Left ventricle myocardium inferior (tissue), 1 donor: ENCODE measurements around the gene PDZD2. TPM values are rescaled to one million over a fixed set of nuclear protein-coding genes. Genes with fewer than 3 reads are reported as not detected.
"Not testable (repeated sequence)": the region's sequence is repeated elsewhere in the genome, so short reads cannot be mapped to it uniquely, and the experiment has no call there.

Experiments
- DNase-seq: peaks from one replicate; pipeline ENCODE4 v3.0.0-alpha.2; 2020
- H3K27ac ChIP-seq: fragments of 200-600 bp; replicated peaks from 2 replicates; pipeline ENCODE4 v1.8.0; 2021
- H3K27me3 ChIP-seq: fragments of 200-600 bp; 2 replicates; pipeline ENCODE4 v1.8.0; 2021; ENCODE audit warnings: low read depth
- H3K36me3 ChIP-seq: fragments of 200-600 bp; 2 replicates; pipeline ENCODE4 v1.8.0; 2021
- H3K4me1 ChIP-seq: fragments of 200-600 bp; 2 replicates; pipeline ENCODE4 v1.8.0; 2021
- H3K4me3 ChIP-seq: fragments of 200-600 bp; 2 replicates; pipeline ENCODE4 v1.8.0; 2021; ENCODE audit warnings: mild to moderate bottlenecking, moderate library complexity
- H3K9me3 ChIP-seq: fragments of 200-600 bp; replicated peaks from 2 replicates; pipeline ENCODE4 v1.8.0; 2021
- CTCF ChIP-seq: fragments of 200-600 bp; IDR thresholded peaks from 2 replicates; pipeline ENCODE4 v1.8.0; 2021; ENCODE audit warnings: antibody characterized with exemption, mild to moderate bottlenecking, borderline replicate concordance
- intact Hi-C: fragments of 100-400 bp; cut with micrococcal nuclease; formaldehyde crosslinking; loops from one replicate; pipeline ENCODE4 v1.11.0; 2022
- total RNA-seq: library from RNA; stranded (reverse); fragmentation: NEBNext Ultra II Directional; extraction: Animal tissue kit (Norgen Biotek cat#: 25700); gene quantifications from one replicate; pipeline ENCODE4 v1.2.1, GENCODE V29; 2021
- donor health status: DM: no; HTN: yes; CAD: no; lungs with severe emphysema.

PDZD2 gene
- total RNA-seq, 1 donor from 2014 or later = 120 TPM

- intact Hi-C loops = no loop called here
- Histone ChIP-seq H3K27ac (no peak overlapping the region), H3K4me1 (peaks cover 12% of the 10 kb centered on the region), H3K36me3 (peaks cover 93% of the 10 kb centered on the region), H3K27me3 (no peaks in the 10 kb centered on the region), H3K4me3 (no peak overlapping the region), H3K9me3 (no peaks in the 10 kb centered on the region)
- no peak for TF ChIP-seq CTCF
- DNase-seq = no peak
Observed at GRCh38 chr5:32108167-32108566, 469.2 kb downstream of the PDZD2 start.

GRCh38 chr5:32109236-32109635, 470.3 kb downstream of the PDZD2 start:
- Histone ChIP-seq H3K9me3 (no peaks in the 10 kb centered on the region), H3K4me1 (peaks cover 14% of the 10 kb centered on the region), H3K27me3 (no peaks in the 10 kb centered on the region), H3K36me3 (peaks cover 90% of the 10 kb centered on the region), H3K27ac (no peak overlapping the region), H3K4me3 (no peak overlapping the region)
- intact Hi-C loops = no loop called here
- TF ChIP-seq CTCF = no peak
- DNase-seq = no peak

- peaks cover 81% of the 10 kb centered on the region for H3K36me3 ChIP-seq
- no peak for TF ChIP-seq CTCF
- H3K27ac ChIP-seq = no peak overlapping the region
- no peak overlapping the region for H3K4me3 ChIP-seq
- no peaks in the 10 kb centered on the region for H3K27me3 ChIP-seq
- peaks cover 16% of the 10 kb centered on the region for H3K4me1 ChIP-seq
- no peak for DNase-seq
- intact Hi-C loops = no loop called here
- H3K9me3 ChIP-seq = no peaks in the 10 kb centered on the region
Observed at GRCh38 chr5:32110111-32110696, 471.3 kb downstream of the PDZD2 start.

GRCh38 chr5:32115985-32116384, 477.1 kb downstream of the PDZD2 start:
- no peak overlapping the region for H3K27ac ChIP-seq
- no peak overlapping the region for H3K4me3 ChIP-seq
- peaks cover 56% of the 10 kb centered on the region for H3K36me3 ChIP-seq
- intact Hi-C loops = no loop called here
- no peak for TF ChIP-seq CTCF
- no peaks in the 10 kb centered on the region for H3K27me3 ChIP-seq
- peaks cover 23% of the 10 kb centered on the region for H3K4me1 ChIP-seq
- no peak for DNase-seq
- H3K9me3 ChIP-seq = no peaks in the 10 kb centered on the region

- H3K27ac ChIP-seq = no peak overlapping the region
- intact Hi-C loops = no loop called here
Observed at GRCh38 chr5:32116574-32117313, 477.8 kb downstream of the PDZD2 start.

GRCh38 chr5:32118922-32119321, 480.0 kb downstream of the PDZD2 start:
- DNase-seq, H3K9me3 ChIP-seq, H3K27ac ChIP-seq, intact Hi-C loops, H3K27me3 ChIP-seq, H3K4me3 ChIP-seq: not testable (repeated sequence)
- H3K36me3 ChIP-seq = peaks cover 45% of the 10 kb centered on the region
- H3K4me1 ChIP-seq = peaks cover 26% of the 10 kb centered on the region

More at GRCh38 chr5:32116574-32117313, 477.8 kb downstream of the PDZD2 start:
- Histone ChIP-seq H3K4me3 (no peak overlapping the region), H3K27me3 (no peaks in the 10 kb centered on the region), H3K36me3 (peaks cover 57% of the 10 kb centered on the region), H3K9me3 (no peaks in the 10 kb centered on the region), H3K4me1 (peaks cover 23% of the 10 kb centered on the region)
- no peak for DNase-seq
- no peak for TF ChIP-seq CTCF
